Kidney (tissue), 14 donors: Measurements from ENCODE around the gene OR8H1. TPM values are rescaled to one million over a fixed set of nuclear protein-coding genes. Genes with fewer than 3 reads are reported as not detected.

Source experiments
- DNase-seq, 5 donors: peaks; one replicate each; pipeline ENCODE4 v3.0.0-alpha.2; 2013 to 2020
- FAIRE-seq: peaks from 2 replicates; lab custom pipeline; 2012; peaks lifted over from hg19 to GRCh38; lab: Jason Lieb, UNC
- H3K27ac ChIP-seq, 2 donors: one replicate each; pipeline ENCODE4 v1.7.0; 2013; ENCODE audit warnings: low read depth in 2 of 2, low read length in 2 of 2, inconsistent platforms in 1 of 2
- H3K27me3 ChIP-seq: one replicate; pipeline ENCODE4 v1.7.1; 2013; ENCODE audit warnings: low read length, inconsistent platforms; ENCODE audit not compliant: control insufficient read depth, insufficient read depth
- H3K36me3 ChIP-seq, 3 donors: one replicate each; pipeline versions ENCODE4 v1.7.0 to v1.7.1; 2013; ENCODE audit warnings: low read length in 3 of 3, control low read depth in 1 of 3, inconsistent platforms in 1 of 3; ENCODE audit not compliant: insufficient read depth in 3 of 3, control insufficient read depth in 2 of 3
- H3K4me1 ChIP-seq, 3 donors: one replicate each; pipeline versions ENCODE4 v1.7.0 to v1.7.1; 2013; ENCODE audit warnings: low read length in 3 of 3, inconsistent platforms in 1 of 3, low read depth in 1 of 3; ENCODE audit not compliant: control insufficient read depth in 2 of 3, insufficient read depth in 2 of 3
- H3K4me3 ChIP-seq, 3 donors: one replicate each; pipeline versions ENCODE4 v1.7.0 to v1.8.1; 2013; ENCODE audit warnings: low read length in 3 of 3, control low read depth in 1 of 3, inconsistent platforms in 1 of 3
- H3K9ac ChIP-seq, 3 donors: one replicate each; pipeline versions ENCODE4 v1.7.0 to v1.7.1; 2013; ENCODE audit warnings: low read length in 3 of 3, control low read depth in 1 of 3, inconsistent platforms in 1 of 3
- H3K9me3 ChIP-seq, 3 donors: one replicate each; pipeline versions ENCODE4 v1.7.0 to v1.7.1; 2013; ENCODE audit warnings: low read length in 3 of 3, control low read depth in 1 of 3, inconsistent platforms in 1 of 3; ENCODE audit not compliant: control insufficient read depth in 2 of 3, insufficient read depth in 1 of 3
- CTCF ChIP-seq: IDR thresholded peaks from 3 replicates; pipeline ENCODE4 v1.5.1; 2012; ENCODE audit warnings: mild to moderate bottlenecking, moderate library complexity, borderline replicate concordance; ENCODE audit not compliant: insufficient read depth; ENCODE audit errors: extremely low read depth
- intact Hi-C: fragments of 100-400 bp; cut with DNase I; formaldehyde crosslinking; loops from one replicate; pipeline ENCODE4 v1.11.1; 2022
- polyA plus RNA-seq: library from polyadenylated mRNA; stranded (reverse); fragments of 350-450 nt; fragmentation: Illumina TruSeq; extraction: RNeasy Lipid Tissue Mini Kit (QIAGEN cat#74804); gene quantifications from one replicate; pipeline ENCODE4 v1.2.3, GENCODE V29; 2014; ENCODE audit warnings: low read depth, low replicate concordance; ENCODE audit not compliant: insufficient read depth
- total RNA-seq: library from RNA; stranded (reverse); fragmentation: NEBNext Ultra II Directional; extraction: Animal tissue kit (Norgen Biotek cat#: 25700); gene quantifications from one replicate; pipeline ENCODE4 v1.2.1, GENCODE V29; 2021
- donor health status: control.
- donor health status: control.
- donor health status: control.
- donor health status: control.
- donor health status: control.
- donor health status: DM: yes; HTN: yes; CAD: no.
- donor health status: Normal renal cell carcinoma (clear cell type).

The OR8H1 gene
- total and polyA plus RNA-seq, 2 donors from 2014 or later, result not detected

DNA sequence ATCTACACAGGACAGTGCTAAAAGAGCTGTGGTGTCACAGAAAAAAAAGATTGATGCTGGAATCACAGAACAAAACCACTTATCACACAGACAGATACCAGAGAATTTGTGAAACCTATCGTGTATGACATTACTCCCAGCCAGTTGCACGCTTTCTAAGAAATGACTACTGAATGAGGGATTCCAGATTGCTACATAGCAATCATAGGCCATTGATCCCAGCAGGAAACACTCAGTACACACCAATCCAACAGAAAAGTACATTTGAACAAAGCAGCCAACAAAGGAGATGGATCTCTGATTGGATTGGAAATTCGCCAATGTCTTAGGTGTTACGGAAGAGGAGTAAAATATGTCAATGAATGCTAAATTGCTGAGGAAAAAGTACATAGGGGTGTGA is 4.8 kb upstream of the OR8H1 start:
- Histone ChIP-seq H3K4me3 (no peak overlapping the region), H3K9ac (no peak overlapping the region), H3K9me3 (no peaks in the 10 kb centered on the region), H3K36me3 (no peaks in the 10 kb centered on the region), H3K4me1 (no peaks in the 10 kb centered on the region), H3K27me3 (no peaks in the 10 kb centered on the region), H3K27ac (no peak overlapping the region)
- FAIRE-seq (no peak), DNase-seq (no peak)
- no peak for TF ChIP-seq CTCF
- intact Hi-C loops, result no loop called here

DNA sequence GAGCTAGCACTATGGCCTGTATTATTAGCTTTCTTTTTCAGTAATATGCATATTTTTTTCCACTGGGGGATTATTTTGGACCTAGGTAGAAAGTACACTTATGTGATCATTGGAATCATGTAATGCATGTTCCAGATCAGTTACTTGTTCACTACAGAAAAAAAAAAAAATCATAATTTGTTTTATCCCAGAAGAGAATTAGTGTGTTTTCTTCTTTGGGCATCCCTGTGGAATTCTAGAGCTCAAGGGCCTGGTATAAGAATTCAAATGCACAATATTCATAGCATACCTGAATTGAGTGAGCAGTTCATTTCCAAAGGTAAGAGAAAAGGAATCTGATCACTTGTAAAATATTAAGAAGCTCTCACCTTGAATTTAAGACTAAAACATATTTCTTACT is 18.2 kb downstream of the OR8H1 start, which contains the start of gene OR5T1:
Gene OR5T1 (plus strand): TSS at position 301 of the 400 bp plus-strand sequence. CDS start 1,485 bp downstream, outside the sequence.
- no peaks in the 10 kb centered on the region for H3K27me3 ChIP-seq
- no peak within 1 kb of the TSS for H3K4me3 ChIP-seq
- no peak within 1 kb of the TSS for H3K9ac ChIP-seq
- no peaks in the 10 kb centered on the region for H3K36me3 ChIP-seq
- no peaks in the 10 kb centered on the region for H3K4me1 ChIP-seq
- DNase-seq (no peak), FAIRE-seq (no peak)
- TF ChIP-seq CTCF, result no peak
- intact Hi-C loops, result no loop called here
- no peak within 1 kb of the TSS for H3K27ac ChIP-seq
- no peaks in the 10 kb centered on the region for H3K9me3 ChIP-seq

- no peak for FAIRE-seq
- Histone ChIP-seq H3K27ac (no peak overlapping the region), H3K4me3 (no peak overlapping the region), H3K36me3 (no peaks in the 10 kb centered on the region), H3K27me3 (no peaks in the 10 kb centered on the region), H3K9me3 (no peaks in the 10 kb centered on the region), H3K9ac (no peak overlapping the region), H3K4me1 (no peaks in the 10 kb centered on the region)
- TF ChIP-seq CTCF, result no peak
- intact Hi-C loops, result no loop called here
- no peak for DNase-seq
Measured at GRCh38 chr11:56271092-56271491, 21.0 kb downstream of the OR8H1 start.

DNA sequence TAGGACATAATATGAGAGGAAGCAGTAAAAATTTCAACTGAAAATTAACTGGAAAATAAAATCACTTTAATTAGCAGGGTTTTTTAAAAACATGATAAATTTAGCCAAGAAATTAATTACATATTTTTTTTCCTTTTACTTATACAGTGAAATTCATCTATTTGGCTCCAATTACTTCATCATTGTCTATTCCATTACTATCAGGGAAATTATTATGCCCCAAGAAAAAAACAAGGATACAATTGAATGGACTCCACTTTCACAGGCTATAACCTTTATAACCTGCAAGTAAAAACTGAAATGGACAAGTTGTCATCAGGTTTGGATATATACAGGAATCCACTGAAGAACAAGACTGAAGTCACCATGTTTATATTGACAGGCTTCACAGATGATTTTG is 40.1 kb downstream of the OR8H1 start, which contains the start of gene OR5T3:
Gene OR5T3 (plus strand): TSS at position 301 of the 400 bp plus-strand sequence. CDS start 0 bp downstream, at position 301.
- no peak for DNase-seq
- no peak within 1 kb of the TSS for H3K4me3 ChIP-seq
- intact Hi-C loops, result no loop called here
- no peak for TF ChIP-seq CTCF
- no peaks in the 10 kb centered on the region for H3K36me3 ChIP-seq
- H3K9ac ChIP-seq, result no peak within 1 kb of the TSS
- peaks cover 0 to 3% (median 0%) of the 10 kb centered on the region in 3 donors for H3K9me3 ChIP-seq
- H3K4me1 ChIP-seq, result no peaks in the 10 kb centered on the region
- FAIRE-seq, result no peak
- no peaks in the 10 kb centered on the region for H3K27me3 ChIP-seq
- no peak within 1 kb of the TSS for H3K27ac ChIP-seq
